Measurements from ENCODE around the gene VCAM1.

- TF ChIP-seq, protein P1, sequence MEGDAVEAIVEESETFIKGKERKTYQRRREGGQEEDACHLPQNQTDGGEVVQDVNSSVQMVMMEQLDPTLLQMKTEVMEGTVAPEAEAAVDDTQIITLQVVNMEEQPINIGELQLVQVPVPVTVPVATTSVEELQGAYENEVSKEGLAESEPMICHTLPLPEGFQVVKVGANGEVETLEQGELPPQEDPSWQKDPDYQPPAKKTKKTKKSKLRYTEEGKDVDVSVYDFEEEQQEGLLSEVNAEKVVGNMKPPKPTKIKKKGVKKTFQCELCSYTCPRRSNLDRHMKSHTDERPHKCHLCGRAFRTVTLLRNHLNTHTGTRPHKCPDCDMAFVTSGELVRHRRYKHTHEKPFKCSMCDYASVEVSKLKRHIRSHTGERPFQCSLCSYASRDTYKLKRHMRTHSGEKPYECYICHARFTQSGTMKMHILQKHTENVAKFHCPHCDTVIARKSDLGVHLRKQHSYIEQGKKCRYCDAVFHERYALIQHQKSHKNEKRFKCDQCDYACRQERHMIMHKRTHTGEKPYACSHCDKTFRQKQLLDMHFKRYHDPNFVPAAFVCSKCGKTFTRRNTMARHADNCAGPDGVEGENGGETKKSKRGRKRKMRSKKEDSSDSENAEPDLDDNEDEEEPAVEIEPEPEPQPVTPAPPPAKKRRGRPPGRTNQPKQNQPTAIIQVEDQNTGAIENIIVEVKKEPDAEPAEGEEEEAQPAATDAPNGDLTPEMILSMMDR (IDR thresholded peaks at IDR 0.05): no peak
- no peak for TF ChIP-seq POLR2A (IDR thresholded peaks at IDR 0.05)
These were observed 13.2 kb upstream of the VCAM1 start for GRCh38 chr1:100706296-100706695.

Data from stomach (tissue), 4 donors.